NCI-H1092 (cell line): Measurements from ENCODE around the gene TUFT1.
"Not testable (repeated sequence)": the region's sequence is repeated elsewhere in the genome, so short reads cannot be mapped to it uniquely, and the experiment has no call there.

Experiments used
- DNase-seq: peaks from one replicate; lab custom pipeline; 2025; lab: John Stamatoyannopoulos, UW

The TUFT1 gene

GRCh38 chr1:151618003-151618402 is 77.9 kb downstream of the TUFT1 start:
- DNase-seq, result no peak

GRCh38 chr1:151618470-151618869 is 78.4 kb downstream of the TUFT1 start:
- no peak for DNase-seq

GRCh38 chr1:151618996-151619395 is 78.9 kb downstream of the TUFT1 start:
- not testable (repeated sequence) for DNase-seq

DNA sequence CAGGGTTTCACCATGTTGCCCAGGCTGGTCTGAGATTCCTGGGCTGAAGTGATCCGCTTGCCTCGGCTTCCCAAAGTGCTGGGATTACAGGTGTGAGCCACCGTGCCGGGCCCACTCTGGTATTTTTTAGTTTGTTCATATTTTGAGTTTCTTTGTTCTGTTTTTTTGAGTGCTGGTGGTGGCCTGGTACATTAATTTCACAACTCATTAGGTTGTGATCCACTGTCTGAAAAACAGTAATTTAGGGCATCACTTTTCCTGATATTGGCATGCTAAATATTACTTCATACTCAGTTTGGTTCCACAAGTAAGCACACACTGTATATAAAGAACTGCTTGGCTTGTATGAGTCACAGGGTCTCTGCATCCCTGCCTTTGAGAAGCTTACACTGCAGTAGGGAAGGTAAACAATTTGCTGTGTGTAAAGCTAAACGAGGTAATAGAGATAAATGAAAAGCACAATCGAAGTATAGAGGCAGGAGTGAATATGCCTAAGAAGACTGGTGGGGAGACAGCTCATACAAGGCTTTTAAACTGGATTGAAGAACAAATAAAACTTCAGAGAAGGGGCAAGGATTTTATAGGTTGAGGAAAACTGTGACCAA is 79.5 kb downstream of the TUFT1 start:
- no peak for DNase-seq

DNA sequence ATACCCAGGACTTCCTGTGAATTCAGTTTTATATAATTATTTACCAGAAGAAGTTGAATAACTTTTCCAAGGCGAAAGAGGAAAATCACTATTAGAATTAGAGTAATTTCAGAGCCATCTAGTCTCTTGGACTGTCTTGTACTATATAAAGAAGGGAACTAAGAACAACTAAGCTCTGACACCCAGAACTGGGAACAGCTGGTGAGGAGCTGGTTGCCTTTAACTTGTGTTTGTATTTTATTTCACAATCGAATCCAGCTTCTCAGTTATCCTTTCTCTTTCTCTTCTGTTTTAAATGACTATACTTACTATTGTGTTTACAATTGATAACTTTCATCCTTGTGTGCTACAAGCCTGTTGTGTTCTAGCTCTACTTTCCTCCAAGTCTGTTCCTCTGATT is 80.2 kb downstream of the TUFT1 start:
- DNase-seq, result no peak

DNA sequence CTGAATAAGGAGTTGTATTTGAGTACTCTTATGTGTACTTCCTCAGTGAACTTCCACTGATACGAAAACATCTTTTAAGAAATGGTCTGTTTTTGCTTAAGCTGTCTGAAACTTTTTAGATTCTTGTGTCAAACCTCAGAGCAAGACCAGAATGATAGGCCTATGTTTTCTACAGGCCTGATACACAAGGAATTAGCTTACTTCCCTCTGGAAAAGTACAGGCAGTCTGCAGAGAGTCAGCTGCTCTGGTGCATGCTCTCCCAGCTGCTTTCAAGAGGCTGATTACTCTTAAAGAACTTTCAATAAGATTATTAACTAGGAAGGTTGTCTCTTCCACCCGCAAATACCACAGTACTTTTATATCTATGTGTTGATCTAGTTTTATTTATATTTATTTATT is 81.2 kb downstream of the TUFT1 start:
- no peak for DNase-seq

- DNase-seq, result no peak
Measured at GRCh38 chr1:151624783-151625182, 84.7 kb downstream of the TUFT1 start.

- DNase-seq, result no peak
Measured at GRCh38 chr1:151626740-151627334, 86.7 kb downstream of the TUFT1 start.

GRCh38 chr1:151629278-151629677 is 89.2 kb downstream of the TUFT1 start:
- no peak for DNase-seq
